ENCODE measurements around the gene SLC48A1.
A peak's percentile ranks its signal among the peaks of the same experiment; 100 is the strongest.
"Not testable (repeated sequence)": the region's sequence is repeated elsewhere in the genome, so short reads cannot be mapped to it uniquely, and the experiment has no call there.

SLC48A1 gene

DNA sequence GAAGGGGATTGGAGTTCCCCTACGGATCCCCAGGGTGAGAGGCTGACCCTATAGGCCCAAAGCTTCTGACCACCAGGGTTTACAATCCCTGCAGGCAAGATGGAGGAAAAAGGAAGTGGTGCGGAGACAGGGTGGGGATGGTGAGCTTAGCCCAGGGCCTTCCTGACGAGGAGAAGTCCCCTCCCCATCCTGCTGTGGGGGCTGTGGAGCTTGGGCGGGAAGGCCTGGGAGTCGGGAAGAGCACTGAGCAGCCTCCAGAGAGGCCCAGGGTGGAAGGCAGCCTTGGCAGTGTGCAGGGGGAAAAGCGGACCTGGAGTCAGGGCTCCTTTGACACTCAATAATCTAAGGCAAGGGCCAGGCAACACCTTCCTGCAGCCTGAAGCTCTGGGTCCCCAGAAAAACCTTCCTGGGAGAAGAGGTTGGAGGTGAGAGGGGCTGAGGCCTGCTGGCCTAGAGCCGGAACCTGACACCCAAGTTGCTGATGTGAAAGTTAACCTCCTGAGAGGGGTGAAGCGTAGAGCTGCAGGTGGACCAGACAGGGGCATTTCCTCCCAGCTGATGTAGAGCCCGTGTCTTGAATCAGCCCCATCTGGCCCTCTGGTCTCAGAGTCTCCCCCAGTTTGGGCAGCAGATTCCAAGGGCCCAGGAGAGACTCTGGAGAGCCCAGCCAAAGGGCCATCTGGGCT is 40.6 kb downstream of the SLC48A1 start:
- no peak for DNase-seq

DNA sequence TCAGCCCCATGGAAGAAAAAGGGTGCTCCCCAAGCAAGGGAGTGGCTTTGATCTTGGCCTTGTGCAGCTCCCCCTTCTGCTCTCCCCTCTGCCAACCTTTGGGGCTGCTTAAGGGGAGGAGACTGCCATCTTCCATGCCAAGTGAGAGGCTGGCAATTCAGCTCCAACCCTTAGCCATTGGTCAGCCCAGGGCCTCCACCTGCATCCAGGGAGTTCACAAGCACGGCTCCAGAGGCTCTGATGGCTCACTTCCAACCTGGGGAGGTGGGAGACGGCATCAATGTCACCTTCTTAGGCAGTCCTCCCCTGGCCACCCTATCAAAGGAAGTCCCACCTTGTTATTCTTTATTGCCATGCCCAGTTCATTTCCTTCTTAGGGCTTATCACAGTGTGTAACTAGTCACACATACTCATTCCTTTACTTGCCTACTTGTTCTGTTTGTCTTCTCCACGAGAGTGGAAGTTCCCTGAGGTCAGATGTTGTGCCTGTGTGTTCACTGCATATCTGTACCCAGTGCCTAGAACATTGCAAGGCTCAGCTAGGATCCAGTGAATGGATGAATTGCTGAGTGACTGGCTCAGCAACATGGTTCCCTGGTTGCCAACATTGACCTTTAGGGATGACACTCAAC is 41.6 kb downstream of the SLC48A1 start:
- DNase-seq = peak; percentile 57 to 60

DNA sequence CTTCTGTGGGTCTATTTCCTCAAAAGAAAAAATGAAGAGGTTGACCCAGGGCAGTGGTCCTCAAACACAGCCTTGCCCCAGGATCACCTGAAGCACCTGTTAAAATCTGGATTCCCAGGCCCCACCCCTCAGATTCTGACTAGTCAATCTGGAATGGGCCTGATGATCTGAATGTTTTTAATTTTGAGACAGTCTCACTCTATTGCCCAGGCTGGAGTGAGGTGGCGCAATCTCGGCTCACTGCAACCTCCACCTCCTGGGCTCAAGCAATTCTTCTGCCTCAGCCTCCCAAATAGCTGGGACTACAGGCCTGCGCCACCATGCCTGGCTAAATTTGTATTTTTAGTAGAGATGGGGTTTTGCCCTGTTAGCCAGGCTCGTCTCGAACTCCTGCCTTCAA is 42.4 kb downstream of the SLC48A1 start:
- DNase-seq = not testable (repeated sequence)

DNA sequence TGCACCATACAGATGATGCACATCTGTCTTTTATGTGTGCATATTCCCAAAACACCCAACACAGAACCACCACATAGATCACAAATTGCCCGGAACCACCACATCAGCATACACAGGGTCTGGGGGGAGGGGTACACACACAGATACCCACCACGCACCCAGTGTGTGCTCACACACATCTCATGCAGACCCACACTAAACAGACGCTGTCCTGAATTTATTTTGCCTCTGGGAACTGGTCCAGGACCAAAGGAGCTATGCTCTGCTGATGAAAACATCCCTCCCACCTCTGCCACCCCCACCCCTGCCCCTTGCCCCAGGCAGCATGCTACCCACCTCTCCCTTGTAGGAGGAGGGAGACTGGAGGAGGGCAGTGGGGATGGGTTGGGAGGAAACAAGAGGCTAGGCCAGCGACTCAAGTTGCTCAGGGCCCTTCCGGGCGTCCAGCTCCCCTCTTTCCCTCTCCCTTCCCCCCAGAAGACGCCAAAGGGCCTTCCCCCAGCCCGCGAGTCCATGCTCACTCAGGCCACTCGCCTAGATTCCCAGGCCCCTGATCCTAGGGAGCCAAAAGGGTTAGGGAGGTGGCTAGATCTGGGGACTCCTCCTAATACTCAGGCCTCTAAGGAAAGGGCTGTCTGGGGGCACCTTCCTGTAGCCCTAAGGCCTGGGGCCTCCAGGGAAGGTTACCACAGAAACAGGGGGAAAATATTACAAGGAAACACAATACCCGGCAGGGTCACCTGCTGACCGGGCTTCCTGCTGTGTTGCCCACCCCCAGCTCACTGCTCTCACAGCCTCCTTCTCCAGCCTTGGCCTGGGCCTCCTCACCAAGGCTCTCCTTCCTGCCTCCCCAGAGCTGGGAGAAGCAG is 43.6 kb downstream of the SLC48A1 start:
- peak in 1 of 2 experiments; percentile 58 for DNase-seq

DNA sequence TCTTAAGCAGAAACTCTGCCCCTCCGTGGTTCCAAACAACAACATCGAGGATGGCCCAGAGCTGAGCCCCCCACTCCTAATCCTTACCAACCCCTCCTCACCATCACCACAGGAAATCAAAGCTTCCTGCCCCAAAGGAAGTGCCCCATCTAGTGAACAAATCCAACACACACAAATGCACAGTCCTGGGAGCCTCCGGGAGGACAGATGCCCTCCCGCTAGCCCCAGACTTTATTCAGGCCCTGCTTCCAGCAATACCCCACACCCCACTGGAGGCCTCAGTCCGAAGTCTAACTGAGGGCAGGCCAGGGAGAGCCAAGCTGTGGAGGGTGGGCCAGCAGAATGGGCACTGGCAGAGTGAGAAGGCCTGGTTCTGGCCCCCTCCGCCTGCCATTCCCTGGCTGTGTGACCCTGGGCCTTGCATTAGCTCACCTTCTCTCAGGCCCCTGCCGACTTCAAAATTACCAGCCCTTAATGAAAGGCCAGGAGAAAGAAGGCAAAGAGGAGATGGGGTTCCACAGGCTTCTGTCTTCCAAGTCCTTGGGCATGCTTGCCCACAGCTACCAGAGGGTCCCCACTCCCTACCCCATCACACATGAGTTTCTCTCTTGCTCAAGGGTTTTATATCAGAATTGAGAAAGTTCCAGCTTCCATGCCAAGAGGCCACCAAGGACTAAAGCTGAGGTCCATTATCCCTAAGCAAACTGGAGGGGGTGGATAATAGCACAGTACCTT is 44.4 kb downstream of the SLC48A1 start:
- DNase-seq = peak in 1 of 2 experiments; percentile 52

DNA sequence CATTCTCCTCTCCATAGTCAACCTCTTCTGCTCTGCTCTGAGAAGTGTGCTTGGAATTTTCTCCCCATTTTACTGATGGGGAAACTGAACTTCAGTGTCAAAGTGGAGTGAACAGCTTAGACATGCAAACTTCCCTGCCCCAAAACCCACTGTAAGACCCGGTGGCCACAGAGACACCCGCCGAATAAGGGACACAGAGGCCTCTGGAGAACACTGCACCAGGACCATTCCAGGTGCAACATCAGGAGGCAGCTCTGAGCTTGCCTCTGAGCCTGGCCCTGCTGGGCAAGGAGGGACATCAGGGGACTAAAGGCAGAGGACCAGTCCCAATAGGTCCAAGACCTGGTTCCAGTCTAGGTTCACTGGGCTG is 45.0 kb downstream of the SLC48A1 start:
- no peak for DNase-seq

DNA sequence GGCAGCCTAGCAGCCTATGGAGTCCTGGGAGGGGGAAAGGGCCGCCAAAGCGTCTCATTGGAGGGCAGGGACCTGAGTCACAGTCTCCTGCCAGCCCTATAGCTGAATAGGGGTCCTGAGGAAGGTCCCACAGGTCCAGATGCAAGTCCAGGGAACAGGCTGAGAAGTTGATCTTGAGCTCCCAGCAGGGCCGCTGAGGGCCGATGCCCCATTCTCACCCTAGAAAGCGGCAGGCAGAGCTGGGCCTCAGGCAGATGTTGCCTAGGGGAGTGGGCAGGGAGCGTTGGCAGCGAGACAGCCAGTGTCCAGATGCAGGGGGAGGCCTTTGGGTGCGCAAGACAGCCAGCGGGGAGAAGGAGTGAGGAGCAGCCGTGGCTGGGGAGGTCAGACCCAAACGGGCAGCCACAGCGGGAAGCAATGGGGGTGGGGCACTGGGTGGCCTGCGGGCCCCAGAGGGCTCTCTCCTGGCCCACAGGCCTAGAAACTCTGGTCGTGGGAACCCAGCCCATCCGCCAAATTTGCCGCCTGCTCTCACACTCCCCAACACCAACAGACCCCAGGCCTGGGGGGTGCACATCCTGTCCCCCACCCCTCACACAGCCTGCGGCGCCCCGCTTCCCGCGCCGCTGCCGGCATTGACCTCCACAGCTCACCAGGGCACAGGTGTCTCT is 45.6 kb downstream of the SLC48A1 start:
- DNase-seq = peak; percentile 70 to 71

DNA sequence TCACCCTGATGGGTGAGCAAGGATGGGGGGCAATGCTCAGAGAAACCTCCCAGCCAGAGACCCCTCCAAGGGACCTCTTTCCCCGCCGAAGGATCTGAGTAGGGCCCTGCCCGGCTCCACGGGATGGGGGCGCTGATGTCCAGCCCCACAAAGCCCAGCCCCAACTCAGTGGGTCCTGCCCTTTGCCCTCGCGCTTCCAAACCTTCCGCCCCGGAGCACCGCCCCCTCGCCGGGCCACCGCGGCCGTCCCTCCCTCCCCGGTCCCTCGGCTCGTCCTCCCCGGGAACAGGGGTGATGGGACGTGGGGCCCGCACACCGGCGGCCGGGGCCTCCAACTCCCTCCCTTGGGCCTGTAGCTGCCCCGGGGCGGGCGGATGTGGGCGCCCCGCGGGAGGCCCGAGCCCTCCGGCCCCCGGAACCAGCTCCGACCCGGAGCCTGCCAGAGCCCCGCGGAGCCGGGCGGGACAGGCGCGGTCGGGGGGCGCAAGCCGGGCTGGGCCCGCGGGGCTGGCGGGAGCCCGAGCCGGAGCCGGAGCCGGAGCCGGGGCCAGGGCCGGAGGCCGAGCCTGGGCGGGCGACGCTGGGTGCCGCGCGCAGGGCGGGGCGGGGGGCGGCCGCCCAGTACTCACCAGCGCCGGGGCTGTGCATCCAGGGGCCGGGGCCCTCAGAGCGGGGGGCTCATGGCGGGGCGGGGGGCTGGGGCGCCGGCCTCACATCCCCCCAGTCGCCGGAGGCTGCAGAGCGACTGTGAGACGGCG is 46.3 kb downstream of the SLC48A1 start:
- peak in 1 of 2 experiments; percentile 80 for DNase-seq

DNA sequence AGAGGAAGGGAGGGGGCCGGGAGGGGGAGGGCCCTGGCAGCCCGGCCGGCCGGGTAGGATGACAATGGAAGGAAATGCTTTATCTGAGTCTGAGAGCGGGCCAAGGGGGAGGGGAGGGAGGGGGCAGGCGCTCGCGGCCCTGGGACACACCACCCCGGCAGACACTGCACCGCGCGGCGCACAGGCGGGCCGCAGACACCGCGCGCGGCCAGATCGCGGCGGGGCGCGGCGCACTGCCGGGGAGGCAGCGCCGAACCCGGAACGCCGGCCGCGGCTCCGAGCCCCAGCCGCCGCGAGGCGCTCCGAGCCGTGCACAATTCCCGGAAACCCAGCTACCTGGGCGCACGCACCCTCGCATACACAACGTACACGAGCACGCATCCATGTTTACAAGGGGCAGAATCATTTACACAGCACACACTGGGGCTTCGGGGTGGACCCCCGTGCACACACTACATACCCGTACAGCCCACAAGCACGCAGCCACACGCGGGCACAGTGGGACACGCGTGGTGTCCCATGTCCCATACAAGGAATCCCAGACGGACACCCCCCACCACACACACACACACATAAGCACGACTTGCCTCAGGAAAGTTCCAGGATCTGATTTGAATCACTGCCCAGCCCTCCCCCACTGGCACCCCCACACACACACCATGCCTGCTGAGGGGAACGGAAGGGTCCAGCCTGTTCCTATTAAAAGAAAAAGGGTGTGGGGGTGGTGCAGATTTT is 47.0 kb downstream of the SLC48A1 start, which contains the start of gene HDAC7:
Gene HDAC7 (minus strand): TSS at position 8 of the 735 bp plus-strand sequence. CDS start 118 bp downstream, outside the sequence.
- DNase-seq = peak; percentile 77 to 83

DNA sequence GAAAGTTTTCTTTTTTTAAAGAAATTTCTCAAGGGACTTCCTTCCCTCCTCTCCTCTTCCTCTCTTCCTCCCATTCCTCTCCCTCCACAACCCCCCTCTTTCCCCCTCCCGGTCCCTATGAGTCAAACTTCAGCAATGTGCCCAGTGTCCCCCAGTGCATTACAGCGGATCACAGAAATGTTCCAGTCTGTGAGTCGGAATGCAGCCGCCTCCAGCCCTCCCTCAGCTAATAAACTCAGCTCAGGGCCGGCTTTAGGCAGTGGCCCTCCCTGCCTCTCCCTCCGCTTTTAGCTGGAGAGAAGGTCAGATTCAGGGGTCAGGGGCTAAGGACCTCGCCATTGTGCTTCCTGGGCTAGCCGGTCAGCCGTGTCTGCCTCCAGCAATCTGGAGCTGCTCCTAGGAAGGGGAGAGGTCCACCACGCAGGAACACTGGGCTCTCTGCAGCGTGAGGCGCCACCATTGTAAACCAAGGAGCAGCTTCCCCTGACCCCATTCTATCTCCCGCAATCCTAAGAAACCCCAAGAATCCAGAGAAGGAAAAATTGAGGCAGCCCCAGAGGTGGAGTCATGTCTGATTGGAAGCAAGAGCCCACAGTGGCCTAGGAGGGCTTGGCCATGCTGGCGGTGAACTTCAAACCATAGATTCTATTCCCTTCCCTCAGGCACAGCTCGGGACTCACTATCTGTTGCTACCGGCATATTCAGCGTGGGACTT is 47.8 kb downstream of the SLC48A1 start:
- DNase-seq = no peak

DNA sequence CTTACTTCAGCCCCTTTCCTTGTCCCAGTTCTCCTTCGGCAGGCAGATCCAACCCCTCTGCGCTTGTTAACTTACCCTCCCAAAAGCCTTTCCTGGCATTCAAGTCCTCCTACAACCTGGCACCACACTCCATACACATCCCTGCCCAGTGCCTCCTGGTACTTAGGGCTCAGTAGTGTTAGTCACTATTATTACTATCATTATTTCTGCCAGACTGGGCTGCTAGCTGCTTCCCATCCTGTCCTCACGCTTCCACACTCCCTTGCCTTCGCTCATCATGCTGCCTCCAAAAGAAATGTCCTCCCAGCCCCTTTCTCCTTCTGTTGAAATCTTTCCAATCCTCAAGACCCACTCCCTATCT is 48.3 kb downstream of the SLC48A1 start:
- DNase-seq = no peak

DNA sequence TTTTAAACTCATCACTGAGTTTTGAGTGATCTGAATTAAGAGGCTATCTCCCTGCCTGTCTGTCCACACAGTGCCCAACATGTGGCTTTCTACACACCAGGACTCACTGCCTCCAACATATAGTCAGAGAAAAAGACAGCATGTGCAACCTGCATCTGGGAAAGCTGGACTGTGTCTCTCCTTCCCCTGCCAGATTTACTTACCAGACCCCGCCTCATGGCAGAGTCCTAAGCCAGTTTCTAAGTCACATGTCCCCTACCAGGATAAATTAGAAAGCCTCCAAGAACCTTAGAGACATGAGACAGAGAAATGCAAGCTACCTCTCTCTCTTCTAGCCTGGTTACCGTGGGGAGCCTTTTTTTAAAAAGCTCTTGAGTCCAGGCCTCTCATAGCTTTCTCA is 49.4 kb downstream of the SLC48A1 start:
- DNase-seq = no peak

DNA sequence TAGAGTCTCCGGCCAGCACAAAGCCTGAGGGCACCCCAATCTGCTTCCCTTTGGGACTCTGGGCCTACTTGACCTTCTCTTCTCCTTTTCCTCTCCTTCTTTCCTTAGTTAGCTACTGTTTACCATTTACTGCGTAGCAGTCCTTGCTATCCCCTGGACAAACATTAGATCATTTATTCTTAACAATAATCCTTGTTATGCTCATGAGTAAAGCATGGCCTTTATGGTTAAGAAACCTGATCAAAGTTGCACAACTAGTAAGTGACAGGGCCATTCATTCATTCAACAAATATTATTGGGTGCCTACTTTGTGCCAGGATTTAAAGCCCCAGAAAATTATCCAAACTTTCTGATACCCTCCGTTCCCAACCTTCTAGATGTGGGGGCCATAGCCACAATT is 49.8 kb downstream of the SLC48A1 start:
- no peak for DNase-seq

DNA sequence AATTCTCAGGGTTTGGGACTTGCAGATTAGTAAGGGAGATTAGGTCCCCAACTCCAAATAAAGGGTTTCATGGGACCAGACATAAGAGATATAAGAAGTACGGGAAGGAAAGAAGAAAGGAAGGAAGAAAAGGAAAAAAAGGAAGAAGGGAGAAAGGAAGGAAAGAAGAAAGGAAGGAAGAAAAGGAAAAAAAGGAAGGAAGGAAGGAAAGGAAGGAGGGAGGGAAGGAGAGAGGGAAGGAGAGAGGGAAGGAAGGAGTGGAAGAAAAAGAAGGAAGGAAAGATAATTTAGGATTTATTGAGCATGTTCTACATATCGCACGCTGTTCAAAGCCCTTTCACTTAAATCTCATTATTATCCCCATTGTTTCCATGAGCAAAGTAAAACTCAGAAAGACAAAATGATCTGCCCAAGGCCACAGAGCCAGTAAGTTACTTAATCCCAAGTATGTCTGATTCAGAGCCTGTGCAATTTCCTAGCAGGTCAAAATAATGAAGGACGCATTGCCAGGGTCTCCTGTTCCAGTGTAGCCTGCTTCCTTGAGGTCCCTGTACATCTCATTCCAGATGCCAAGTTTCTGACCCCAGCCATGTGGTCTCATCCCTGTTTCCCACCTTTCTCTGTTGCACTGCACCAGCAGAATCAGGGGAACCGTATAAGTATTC is 50.5 kb downstream of the SLC48A1 start:
- no peak for DNase-seq

DNA sequence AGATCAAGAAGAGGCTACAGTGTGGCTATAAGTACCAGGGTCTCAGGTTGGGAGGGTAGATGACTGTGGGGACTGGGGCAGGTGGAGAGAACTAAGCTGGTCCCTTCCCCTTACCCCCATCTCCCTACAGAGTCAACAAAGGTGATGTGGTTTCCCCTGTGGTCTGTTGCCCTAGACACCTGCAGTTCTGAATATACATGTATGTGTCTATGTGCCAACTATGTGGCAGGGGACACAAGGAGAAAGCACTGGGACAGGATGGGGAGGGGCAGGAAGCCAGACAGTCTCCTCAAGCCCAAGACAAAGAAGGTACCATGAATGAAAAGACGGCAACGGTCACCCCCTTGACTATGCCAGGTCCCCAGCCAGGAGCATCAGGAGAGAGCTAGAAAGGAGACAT is 51.2 kb downstream of the SLC48A1 start:
- DNase-seq = peak in 1 of 2 experiments; percentile 42

DNA sequence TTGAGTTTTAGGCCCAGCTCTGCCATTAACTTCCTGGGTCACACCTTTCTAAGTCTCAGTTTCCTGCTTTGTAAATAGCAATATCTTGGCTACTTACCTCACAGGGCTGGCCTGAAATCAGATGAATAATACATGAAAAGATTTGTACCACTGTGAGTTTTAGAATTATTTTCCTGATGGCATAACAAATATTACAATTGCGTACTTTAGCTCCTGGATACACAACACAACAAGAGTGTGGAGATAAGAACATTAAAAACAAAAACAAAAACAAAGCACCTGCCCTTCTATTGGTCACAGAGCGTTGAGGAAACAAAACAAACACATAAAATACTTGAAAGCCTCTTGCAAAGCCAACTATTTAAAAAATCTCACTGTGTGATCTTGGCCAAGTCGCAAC is 51.6 kb downstream of the SLC48A1 start:
- DNase-seq = no peak

DNA sequence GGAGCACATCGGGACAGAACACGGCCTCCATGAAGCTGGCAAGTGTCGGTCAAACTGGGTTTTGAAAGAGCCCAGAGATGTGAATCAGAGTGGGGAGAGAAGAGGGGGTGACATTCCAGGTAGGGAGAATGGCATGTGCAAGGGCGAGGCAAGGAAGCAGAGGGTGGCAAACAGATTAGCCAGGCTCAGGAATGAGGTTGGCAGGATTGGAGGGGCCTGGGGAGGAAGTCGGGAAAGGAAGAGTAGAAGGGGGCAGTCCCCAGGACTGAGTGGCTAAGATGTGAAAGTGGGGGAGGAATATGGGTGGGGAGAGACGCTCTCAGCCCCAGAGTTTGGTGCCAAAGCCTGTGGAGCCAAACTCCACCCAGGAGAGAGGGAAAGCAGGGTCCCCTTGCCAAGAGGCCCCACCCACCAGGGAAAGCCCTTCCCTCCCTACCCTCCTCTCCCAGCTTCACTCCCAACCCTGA is 52.2 kb downstream of the SLC48A1 start:
- DNase-seq = no peak

DNA sequence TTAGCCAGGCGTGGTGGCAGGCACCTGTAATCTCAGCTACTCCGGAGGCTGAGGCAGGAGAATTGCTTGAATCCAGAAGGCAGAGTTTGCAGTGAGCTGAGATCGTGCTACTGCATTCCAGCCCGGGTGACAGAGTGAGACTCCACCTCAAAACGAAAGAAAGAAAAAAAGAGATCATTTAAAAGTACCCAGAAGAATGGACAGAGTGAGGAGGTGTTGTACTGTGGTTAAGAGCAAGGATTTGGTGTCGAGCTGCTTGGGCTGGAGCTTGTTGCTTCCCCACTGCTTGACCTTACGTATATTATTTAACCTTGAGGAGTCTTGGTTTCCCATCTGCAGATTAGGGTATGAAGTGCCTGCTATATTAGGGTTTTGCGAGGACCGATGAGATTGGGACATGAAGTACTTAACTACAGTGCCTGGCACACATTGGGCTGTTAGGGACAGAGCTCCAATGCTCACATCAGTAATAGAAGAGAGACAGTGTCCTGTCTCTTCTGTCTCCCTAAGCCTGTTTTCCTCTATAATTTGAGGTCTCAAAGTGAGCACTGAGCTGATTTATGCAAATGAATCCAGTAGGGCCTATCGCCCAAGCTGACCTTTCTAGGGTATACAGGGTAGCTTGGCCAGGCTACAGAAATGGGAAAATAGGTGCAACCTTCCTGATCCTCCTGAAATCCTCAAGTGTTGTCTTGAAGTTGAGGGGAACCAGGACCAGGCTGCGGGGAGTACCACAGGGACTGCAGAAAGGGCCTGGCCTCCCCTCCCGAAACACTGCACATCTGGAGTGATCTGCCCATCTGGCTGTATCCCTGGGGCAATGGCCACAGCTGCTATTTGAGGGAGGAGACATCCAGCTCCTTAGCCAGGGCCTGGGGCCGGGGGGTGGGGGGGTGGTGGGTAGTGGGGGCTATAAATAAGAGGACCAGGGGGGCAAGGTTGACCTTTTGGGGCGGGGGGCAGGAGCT is 55.3 kb downstream of the SLC48A1 start:
- DNase-seq = no peak

Data from activated T-cell treated with anti-CD3 and anti-CD28 coated beads, Interleukin-2, amount 50 U/mL, for 48 hours (primary cell).